ENCODE results near the gene SLC45A2. TPM values are rescaled to one million over a fixed set of nuclear protein-coding genes. Genes with fewer than 3 reads are reported as not detected.

Gene SLC45A2
- total RNA-seq, 6 donors from 2014 or later, result 0.76 TPM; not detected in 5

DNA sequence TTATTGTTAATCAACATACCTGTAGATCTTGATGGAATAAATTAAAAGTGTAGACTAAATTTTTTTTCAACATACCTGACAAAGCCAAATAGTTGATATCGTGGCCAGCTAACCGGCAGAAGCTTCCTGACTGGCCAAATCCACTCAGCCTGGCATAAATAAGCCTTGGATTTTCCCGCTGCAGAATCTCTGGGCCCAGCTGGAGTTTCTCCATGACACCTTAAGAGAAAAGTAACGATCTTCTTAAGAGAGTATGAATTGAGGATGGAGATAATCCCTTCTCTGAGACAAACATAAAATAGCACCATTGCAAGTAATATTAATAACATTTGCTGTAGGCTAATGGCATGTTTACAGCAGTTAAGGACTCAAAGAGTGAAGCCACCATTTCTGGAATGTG, 21.2 kb upstream of the SLC45A2 start:
- Histone ChIP-seq H3K36me3 (peaks cover 0 to 13% (median 6%) of the 10 kb centered on the region in 4 donors), H3K9me3 (no peaks in the 10 kb centered on the region), H3K27ac (no peak overlapping the region), H3K27me3 (no peaks in the 10 kb centered on the region), H3K4me3 (no peak overlapping the region), H3K4me1 (peaks cover 11 to 35% (median 15%) of the 10 kb centered on the region in 4 donors)
- DNase-seq (no peak), ATAC-seq (ENCODE audit: low FRiP score in 2 of 2) (no peak)
- 83 to 87% methylated on average over 4 of the region's 4 CpGs for WGBS, 2 donors
- TF ChIP-seq POLR2A (IDR thresholded peaks at IDR 0.05), result no peak
- no peak for TF ChIP-seq CTCF (IDR thresholded peaks at IDR 0.05)
- TF ChIP-seq EP300 (IDR thresholded peaks at IDR 0.05), result no peak
- no peak for TF ChIP-seq POLR2AphosphoS5 (IDR thresholded peaks at IDR 0.05)

DNA sequence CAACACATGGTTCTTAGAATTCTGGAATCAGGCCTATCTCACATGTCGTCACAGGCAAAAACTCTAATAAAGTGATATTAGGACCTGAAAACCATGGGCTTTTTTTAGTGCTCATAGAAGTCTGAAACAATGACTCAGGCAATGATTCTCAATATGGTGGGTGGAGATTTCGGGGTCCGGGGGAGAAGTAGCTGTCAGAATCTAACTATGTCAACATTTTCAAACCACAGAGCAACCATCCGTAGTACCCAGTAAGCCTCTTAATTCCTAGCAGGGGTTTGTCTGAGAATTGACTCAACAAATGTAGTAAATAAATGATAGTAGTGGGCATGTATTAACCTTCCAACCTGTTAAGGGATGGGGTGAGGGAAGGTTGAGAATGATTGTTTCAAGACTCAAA, 20.7 kb upstream of the SLC45A2 start:
- no peaks in the 10 kb centered on the region for H3K9me3 ChIP-seq
- no peak overlapping the region for H3K27ac ChIP-seq
- TF ChIP-seq EP300 (IDR thresholded peaks at IDR 0.05), result no peak
- no peak for TF ChIP-seq POLR2A (IDR thresholded peaks at IDR 0.05)
- no peak for TF ChIP-seq POLR2AphosphoS5 (IDR thresholded peaks at IDR 0.05)
- TF ChIP-seq CTCF (IDR thresholded peaks at IDR 0.05), result no peak
- WGBS, 2 donors, result 77 to 86% methylated on average over 4 of the region's 4 CpGs
- DNase-seq (no peak), ATAC-seq (ENCODE audit: low FRiP score in 2 of 2) (no peak)
- no peak overlapping the region for H3K4me3 ChIP-seq
- H3K4me1 ChIP-seq, result peaks cover 11 to 35% (median 15%) of the 10 kb centered on the region in 4 donors
- peaks cover 0 to 13% (median 6%) of the 10 kb centered on the region in 4 donors for H3K36me3 ChIP-seq
- no peaks in the 10 kb centered on the region for H3K27me3 ChIP-seq

DNA sequence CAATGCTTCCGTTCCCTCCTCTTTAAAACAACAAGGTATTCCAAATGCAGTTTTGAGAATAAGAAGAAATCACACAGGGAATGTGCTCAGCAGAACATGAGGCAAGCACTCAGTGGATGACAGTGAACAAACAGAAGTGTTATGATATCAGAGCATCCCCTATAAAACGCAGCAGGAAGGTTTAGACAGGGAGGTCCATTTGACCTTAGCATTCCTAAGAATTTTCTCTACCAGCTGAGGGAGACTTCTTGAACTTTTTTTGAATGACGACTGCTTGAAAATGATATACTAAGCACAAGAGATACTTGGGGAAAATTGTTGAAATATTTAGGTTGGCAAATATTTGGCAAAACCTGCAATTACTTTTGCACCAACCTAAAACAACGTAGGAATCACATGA, 19.4 kb upstream of the SLC45A2 start:
- no peak for DNase-seq
- Histone ChIP-seq H3K27me3 (no peaks in the 10 kb centered on the region), H3K9me3 (no peaks in the 10 kb centered on the region), H3K4me1 (peaks cover 11 to 30% (median 14%) of the 10 kb centered on the region in 4 donors), H3K36me3 (peaks cover 0 to 13% (median 6%) of the 10 kb centered on the region in 4 donors), H3K27ac (no peak overlapping the region), H3K4me3 (no peak overlapping the region)
- TF ChIP-seq POLR2A (IDR thresholded peaks at IDR 0.05) (no peak), POLR2AphosphoS5 (IDR thresholded peaks at IDR 0.05) (no peak), CTCF (IDR thresholded peaks at IDR 0.05) (no peak), EP300 (IDR thresholded peaks at IDR 0.05) (no peak)
- no peak for ATAC-seq (ENCODE audit: low FRiP score in 2 of 2)
- 80 to 92% methylated on average over 4 of the region's 4 CpGs for WGBS, 2 donors

DNA sequence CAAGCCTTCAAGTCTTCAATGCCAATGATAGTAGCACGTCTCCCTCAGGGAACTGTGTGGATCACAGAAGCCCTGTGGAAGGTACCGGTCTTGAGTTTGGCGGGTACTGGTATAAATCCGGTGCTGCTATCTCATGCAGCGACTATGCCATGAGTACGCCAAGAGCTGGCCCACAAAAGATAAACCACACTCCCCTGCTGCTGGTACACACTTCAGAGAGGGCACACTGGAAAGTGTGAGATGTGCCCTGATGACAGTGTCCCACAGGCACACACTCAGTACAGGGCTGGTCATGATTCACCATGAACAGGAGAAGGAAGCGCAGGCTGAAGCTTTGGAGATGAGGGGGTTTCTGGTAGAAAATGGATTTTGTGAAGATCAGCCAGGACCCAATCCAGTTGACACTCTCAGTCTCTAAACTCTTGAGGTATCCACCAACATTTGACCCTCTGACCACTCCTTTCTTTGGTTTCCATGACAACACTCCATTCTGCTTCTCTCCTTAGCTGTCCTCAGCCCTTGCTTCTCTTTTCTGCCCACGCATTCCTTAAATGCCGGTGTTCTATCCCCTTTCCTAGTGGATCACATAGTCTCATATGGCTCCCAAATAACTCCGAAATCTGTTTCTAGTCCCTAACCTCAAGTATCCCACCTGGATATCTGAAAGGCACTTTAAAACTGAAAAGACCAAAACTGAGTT, 18.3 kb upstream of the SLC45A2 start:
- Histone ChIP-seq H3K36me3 (peaks cover 0 to 18% (median 8%) of the 10 kb centered on the region in 4 donors), H3K4me1 (peaks cover 9 to 24% (median 12%) of the 10 kb centered on the region in 4 donors), H3K27me3 (no peaks in the 10 kb centered on the region), H3K4me3 (no peak overlapping the region), H3K27ac (no peak overlapping the region), H3K9me3 (no peaks in the 10 kb centered on the region)
- DNase-seq (no peak), ATAC-seq (ENCODE audit: low FRiP score in 2 of 2) (no peak)
- WGBS, 2 donors, result 93 to 96% methylated on average over 4 to 10 of the region's 10 CpGs
- TF ChIP-seq POLR2AphosphoS5 (IDR thresholded peaks at IDR 0.05) (no peak), CTCF (IDR thresholded peaks at IDR 0.05) (no peak), EP300 (IDR thresholded peaks at IDR 0.05) (no peak)
